COLO829 (cell line): ENCODE measurements around the gene VWDE.
"Not testable (repeated sequence)": the region's sequence is repeated elsewhere in the genome, so short reads cannot be mapped to it uniquely, and the experiment has no call there.

Experiments used
- DNase-seq: peaks from one replicate; pipeline ENCODE4 v3.0.0; 2012; ENCODE audit warnings: low spot score

VWDE gene

GRCh38 chr7:12401538-12402364 lies 1.9 kb downstream of the VWDE start:
- no peak for DNase-seq

DNA sequence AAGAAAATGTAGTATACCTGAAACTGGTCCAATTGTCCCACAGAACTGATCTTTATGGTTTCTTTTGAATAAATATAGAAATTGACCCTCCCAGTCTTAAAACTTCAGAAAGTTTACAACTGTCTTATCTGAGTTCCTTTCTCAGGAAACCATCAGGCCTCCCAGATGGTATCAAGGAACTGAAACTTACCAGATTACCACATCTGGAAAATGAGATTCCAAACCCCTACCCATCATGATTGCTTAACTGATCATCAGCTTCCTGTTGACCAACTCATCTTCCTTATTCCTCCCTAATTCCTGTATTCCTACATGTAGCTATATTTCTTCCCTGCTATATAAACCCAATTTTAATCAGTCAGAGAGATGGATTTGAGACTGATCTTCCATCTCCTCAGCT lies 5.5 kb downstream of the VWDE start:
- no peak for DNase-seq

- no peak for DNase-seq
Observed at GRCh38 chr7:12397671-12398070, 6.0 kb downstream of the VWDE start.

- DNase-seq: not testable (repeated sequence)
Observed at GRCh38 chr7:12396670-12397069, 7.0 kb downstream of the VWDE start.

- no peak for DNase-seq
Observed at GRCh38 chr7:12391922-12392615, 11.6 kb downstream of the VWDE start.

DNA sequence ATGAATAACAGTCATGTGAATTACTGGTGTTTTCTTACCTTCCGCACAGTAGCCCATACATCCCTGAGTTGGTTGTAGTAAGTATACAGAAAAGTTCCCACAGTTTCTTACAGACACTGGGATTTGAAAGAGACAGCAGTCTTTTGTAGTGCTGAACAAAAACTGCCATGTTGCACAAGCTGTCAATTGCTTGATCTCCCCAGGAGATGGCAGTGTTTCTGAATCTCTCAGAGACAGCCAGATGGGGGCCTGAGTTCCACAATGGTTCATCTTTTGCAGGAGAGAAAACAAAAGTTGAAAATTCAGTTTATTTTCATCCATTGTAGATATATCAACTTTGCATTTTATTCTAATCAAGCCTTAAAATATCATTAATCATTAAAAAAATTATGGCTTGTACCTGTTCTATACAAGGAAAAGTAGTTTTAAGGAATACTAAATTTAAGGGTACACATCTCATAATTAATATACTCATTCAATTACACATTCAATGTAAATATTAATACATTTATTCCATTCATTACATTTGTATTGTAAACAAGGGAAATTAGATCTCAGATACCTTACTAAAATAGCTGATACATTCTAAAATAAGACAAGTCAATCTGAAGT lies 14.5 kb downstream of the VWDE start:
- peak; percentile 49 for DNase-seq

DNA sequence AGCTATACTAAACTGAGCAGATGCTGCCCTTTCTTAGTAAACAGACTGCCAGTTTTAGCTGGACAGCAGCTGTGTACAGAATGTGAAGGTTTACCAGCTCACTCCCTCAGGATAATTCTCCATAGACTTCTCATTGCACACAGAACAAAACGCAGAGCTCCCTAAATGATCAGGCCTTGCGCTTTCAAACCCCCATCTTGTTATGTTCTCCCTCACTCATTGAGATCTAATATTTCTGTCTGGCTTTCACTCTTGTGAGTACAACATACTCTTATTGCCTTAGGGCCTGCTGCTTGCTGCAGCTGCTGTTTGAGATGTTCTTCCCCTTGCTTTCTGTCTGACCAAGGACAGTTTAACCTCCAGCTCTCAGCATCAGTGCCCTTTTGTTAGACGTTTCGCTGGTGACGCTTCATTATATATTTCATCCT lies 17.3 kb downstream of the VWDE start:
- DNase-seq: no peak

GRCh38 chr7:12385364-12385786 lies 18.3 kb downstream of the VWDE start:
- no peak for DNase-seq

GRCh38 chr7:12383377-12383776 lies 20.3 kb downstream of the VWDE start:
- DNase-seq: no peak

DNA sequence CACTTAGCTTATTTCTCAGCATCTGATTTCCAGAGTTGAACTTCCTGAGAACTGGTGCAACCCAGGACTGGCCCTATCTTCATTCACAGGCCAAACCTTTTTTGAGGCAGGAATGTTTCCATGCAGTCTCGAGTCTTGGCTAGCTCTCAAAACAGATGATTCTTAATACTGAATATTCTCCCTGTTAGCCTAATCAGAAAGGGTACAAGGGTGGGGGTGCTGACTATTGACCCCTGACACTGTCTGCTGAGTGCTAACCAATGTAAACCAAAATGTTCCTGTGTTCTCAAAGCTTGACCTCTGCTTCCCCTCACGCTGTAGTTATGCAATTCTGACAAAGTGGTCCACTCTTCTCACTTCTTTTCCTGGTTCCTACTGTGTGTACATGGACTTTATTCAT lies 25.3 kb downstream of the VWDE start:
- DNase-seq: no peak

GRCh38 chr7:12377406-12377805 lies 26.3 kb downstream of the VWDE start:
- DNase-seq: no peak

- no peak for DNase-seq
Observed at GRCh38 chr7:12373580-12374263, 29.9 kb downstream of the VWDE start.

- DNase-seq: no peak
Observed at GRCh38 chr7:12370249-12370648, 33.4 kb downstream of the VWDE start.

GRCh38 chr7:12369756-12370155 lies 33.9 kb downstream of the VWDE start:
- DNase-seq: no peak

- no peak for DNase-seq
Observed at GRCh38 chr7:12369072-12369471, 34.6 kb downstream of the VWDE start.

DNA sequence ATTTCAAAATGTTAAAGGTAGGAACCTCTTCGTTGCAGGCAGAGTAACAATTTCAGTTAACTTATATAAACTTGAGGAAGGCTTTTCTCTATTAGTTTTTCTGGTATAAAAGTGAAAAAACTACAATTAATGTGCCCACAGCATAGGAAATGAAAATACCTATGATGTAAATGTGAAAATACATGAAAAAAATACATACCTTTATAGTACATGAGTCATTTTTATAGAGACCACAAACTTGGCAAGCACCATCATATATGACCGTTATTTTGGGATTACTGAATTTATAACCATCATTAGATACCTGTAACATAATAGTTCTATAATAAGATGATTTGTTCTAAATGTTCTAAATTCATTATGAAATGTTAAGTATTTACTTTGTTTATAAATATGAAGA lies 42.7 kb downstream of the VWDE start:
- no peak for DNase-seq

DNA sequence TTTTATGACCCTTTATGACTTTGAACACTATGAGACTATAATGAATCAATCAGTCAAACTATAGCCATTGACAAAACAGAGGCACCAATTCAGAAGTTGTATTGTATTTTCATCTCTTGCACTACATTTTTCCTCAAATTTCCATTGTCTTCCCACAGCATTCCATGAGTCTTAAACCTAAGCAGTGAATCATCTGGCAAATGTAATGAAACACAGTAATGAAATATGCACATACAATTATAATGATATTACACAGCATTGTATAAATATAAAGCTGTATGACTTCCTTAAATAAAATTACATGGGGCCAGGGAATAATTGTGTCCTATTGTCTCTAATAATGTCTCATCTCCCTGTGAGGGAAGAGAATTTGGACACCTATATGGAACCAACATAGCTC lies 45.0 kb downstream of the VWDE start:
- no peak for DNase-seq

DNA sequence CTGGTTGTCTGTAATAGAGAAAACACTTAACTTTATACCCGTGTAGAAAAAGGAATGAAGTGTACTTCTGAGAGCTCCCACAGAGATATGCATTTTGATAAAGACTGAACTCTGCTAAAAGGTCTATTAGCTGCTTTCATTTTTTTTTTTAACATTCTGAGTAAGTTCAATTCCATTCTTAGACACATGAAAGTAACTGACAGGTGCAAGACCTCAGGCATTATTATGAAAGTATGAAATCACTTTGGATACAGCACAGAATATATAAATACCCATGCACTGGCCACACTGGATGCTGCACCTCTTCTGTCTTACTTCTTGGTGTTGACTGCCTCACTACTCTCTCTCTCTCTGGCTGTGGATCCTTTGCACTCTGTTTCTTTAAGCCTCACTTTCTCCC lies 46.2 kb downstream of the VWDE start:
- DNase-seq: no peak

GRCh38 chr7:12351843-12352242 lies 51.8 kb downstream of the VWDE start:
- no peak for DNase-seq

- no peak for DNase-seq
Observed at GRCh38 chr7:12350971-12351370, 52.7 kb downstream of the VWDE start.

GRCh38 chr7:12337095-12337494 lies 66.6 kb downstream of the VWDE start:
- no peak for DNase-seq
